K562 (cell line): ENCODE measurements around the gene EPHA2. TPM values are rescaled to one million over a fixed set of nuclear protein-coding genes. Genes with fewer than 3 reads are reported as not detected.

Experiments
- ATAC-seq: fragments of 200-7000 bp; cut with Tn5 transposase; 3 replicates; pipeline ENCODE4 v1.9.1; 2020; ENCODE audit warnings: moderate library complexity
- BruUV-seq: library from RNA; stranded (reverse); fragments of 400-500 nt; replicated peaks from 2 replicates; lab custom pipeline; 2021; lab: Mats Ljungman, UMichigan
- CTCF ChIA-PET: fragments of 300-600 bp; formaldehyde crosslinking; extraction: SDS; loops from one replicate; lab custom pipeline; 2021; ENCODE audit warnings: low intra/inter-chr PET ratio; lab: Yijun Ruan, JAX
- POLR2A ChIA-PET: fragments of 300-600, 350-650 bp; sonication (Branson Sonifier 250); formaldehyde crosslinking; extraction: SDS; loops from one replicate; lab custom pipeline; 2021; ENCODE audit warnings: antibody characterized with exemption, inconsistent platforms; lab: Yijun Ruan, JAX
- DNase-seq, 4 experiments: peaks; one replicate each; pipeline versions ENCODE4 v3.0.0 to v3.0.0-alpha.2; 2011 to 2018; ENCODE audit warnings: low spot score in 3 of 4, mixed read lengths in 3 of 4; ENCODE audit errors: extremely low read depth in 1 of 4
- FAIRE-seq: peaks from 2 replicates; lab custom pipeline; 2011; peaks lifted over from hg19 to GRCh38; lab: Jason Lieb, UNC
- H2AFZ ChIP-seq: 2 replicates; pipeline ENCODE4 v1.6.0; 2011; ENCODE audit warnings: low read depth, low read length, control low read depth, inconsistent platforms
- H3K27ac ChIP-seq: fragments of 200-600 bp; 3 replicates; pipeline ENCODE4 v1.8.0; 2011; ENCODE audit warnings: low read depth, mild to moderate bottlenecking, control low read depth, inconsistent platforms, low read length, moderate library complexity, mixed read lengths; ENCODE audit errors: extremely low read depth
- H3K27me3 ChIP-seq, 2 experiments: fragments of 300-600 bp in 1 of 2; 2 replicates in 1 of 2; 3 replicates in 1 of 2; pipeline versions ENCODE4 v1.6.0 to v1.8.0; 2011; ENCODE audit warnings: inconsistent platforms in 2 of 2, low read length in 2 of 2, mild to moderate bottlenecking in 1 of 2, mixed read lengths in 1 of 2, moderate library complexity in 1 of 2; ENCODE audit not compliant: control insufficient read depth in 2 of 2, insufficient read depth in 2 of 2
- H3K36me3 ChIP-seq: fragments of 300-600 bp; 3 replicates; pipeline ENCODE4 v1.8.0; 2011; ENCODE audit warnings: mild to moderate bottlenecking, low read length, inconsistent platforms; ENCODE audit not compliant: control insufficient read depth, insufficient read depth
- H3K4me1 ChIP-seq, 2 experiments: fragments of 200-600 bp in 1 of 2; replicated peaks in 1 of 2; 2 replicates in 1 of 2; 3 replicates in 1 of 2; pipeline versions ENCODE4 v1.5.1 to v1.8.0; 2011; ENCODE audit warnings: inconsistent platforms in 2 of 2, low read length in 2 of 2, mild to moderate bottlenecking in 1 of 2, mixed read lengths in 1 of 2, moderate library complexity in 1 of 2; ENCODE audit not compliant: control insufficient read depth in 2 of 2, insufficient read depth in 2 of 2
- H3K4me2 ChIP-seq: 2 replicates; pipeline ENCODE4 v1.6.1; 2011; ENCODE audit warnings: low read length, control low read depth, inconsistent platforms, mixed read lengths; ENCODE audit not compliant: insufficient read depth
- H3K4me3 ChIP-seq: fragments of 200-600 bp; sonication (generic), shearing (Covaris generic); 2 replicates; pipeline ENCODE4 v1.5.1; 2016; ENCODE audit warnings: control low read depth, inconsistent platforms
- H3K79me2 ChIP-seq: fragments of 200-600 bp; 3 replicates; pipeline ENCODE4 v1.8.0; 2011; ENCODE audit warnings: low read length, inconsistent platforms; ENCODE audit not compliant: control insufficient read depth, insufficient read depth
- H3K9ac ChIP-seq, 2 experiments: 2 replicates each; pipeline versions ENCODE4 v1.6.0 to v1.6.1; 2011; ENCODE audit warnings: low read depth in 2 of 2, low read length in 2 of 2, control low read depth in 1 of 2, inconsistent platforms in 1 of 2, mild to moderate bottlenecking in 1 of 2, mixed read lengths in 1 of 2; ENCODE audit not compliant: insufficient read depth in 1 of 2
- H3K9me1 ChIP-seq: one replicate; pipeline ENCODE4 v1.6.0; 2011; ENCODE audit warnings: inconsistent platforms, mild to moderate bottlenecking, low read length, moderate library complexity; ENCODE audit not compliant: control insufficient read depth, insufficient read depth
- H3K9me3 ChIP-seq: replicated peaks from 2 replicates; pipeline ENCODE4 v1.5.1; 2011; ENCODE audit warnings: low read depth, low read length, inconsistent platforms; ENCODE audit not compliant: control insufficient read depth, insufficient read depth
- H4K20me1 ChIP-seq: replicated peaks from 2 replicates; pipeline ENCODE4 v1.6.1; 2011; ENCODE audit warnings: low read length, inconsistent platforms, mixed read lengths; ENCODE audit not compliant: control insufficient read depth, insufficient read depth
- BCOR ChIP-seq: fragments of 450-650 bp; IDR thresholded peaks from 2 replicates; pipeline ENCODE4 v1.6.1; 2016
- HDAC2 ChIP-seq: fragments of 450-650 bp; IDR thresholded peaks from 2 replicates; pipeline ENCODE4 v1.6.1; 2016; ENCODE audit warnings: mild to moderate bottlenecking
- KDM1A ChIP-seq, 2 experiments: fragments of 450-650 bp; IDR thresholded peaks; 2 replicates each; pipeline ENCODE4 v1.6.1; 2016; ENCODE audit warnings: mild to moderate bottlenecking in 2 of 2
- PTBP1 ChIP-seq: fragments of 200-400 bp; formaldehyde crosslinking; IDR thresholded peaks from 2 replicates; pipeline ENCODE4 v1.6.1; 2017; ENCODE audit warnings: low read depth, low read length
- RBM15 ChIP-seq: fragments of 200-400 bp; formaldehyde crosslinking; IDR thresholded peaks from 2 replicates; pipeline ENCODE4 v1.6.1; 2018; ENCODE audit warnings: mild to moderate bottlenecking, low read length, moderate library complexity; ENCODE audit not compliant: insufficient read depth
- RBM25 ChIP-seq: fragments of 200-400 bp; formaldehyde crosslinking; IDR thresholded peaks from 2 replicates; pipeline ENCODE4 v1.6.1; 2018; ENCODE audit warnings: low read length, low read depth, moderate library complexity; ENCODE audit not compliant: severe bottlenecking
- RCOR1 ChIP-seq, 2 experiments: IDR thresholded peaks; 2 replicates each; pipeline ENCODE4 v1.6.1; 2012; ENCODE audit warnings: low read depth in 2 of 2, low read length in 2 of 2, borderline replicate concordance in 1 of 2, improper control_type of control experiment in 1 of 2
- SMARCA5 ChIP-seq: fragments of 450-650 bp; IDR thresholded peaks from 2 replicates; pipeline ENCODE4 v1.6.1; 2016
- ZFP36 ChIP-seq: fragments of 150-350 bp; IDR thresholded peaks from 2 replicates; pipeline ENCODE4 v1.6.1; 2018; ENCODE audit warnings: low read length, low read depth; ENCODE audit not compliant: partially characterized antibody
- ZNF143 ChIP-seq: sonication (generic); formaldehyde crosslinking; IDR thresholded peaks from 2 replicates; pipeline ENCODE4 v1.9.0; 2022; ENCODE audit warnings: mild to moderate bottlenecking, missing genetic modification reagents
- ZNF436 ChIP-seq: fragments of 250-450, 450-650 bp; sonication (Bioruptor Pico); formaldehyde crosslinking; IDR thresholded peaks from 2 replicates; pipeline ENCODE4 v1.7.0; 2020; ENCODE audit warnings: mild to moderate bottlenecking
- WGBS: fragments of 100-300 bp; shearing (Covaris generic); methylation state at CpG from one replicate; pipeline ENCODE4 v1.1.6; 2016; ENCODE audit warnings: low coverage, mixed read lengths; ENCODE audit not compliant: insufficient coverage; ENCODE audit errors: missing lambda C conversion rate; 5-methylcytosine and 5-hydroxymethylcytosine counted together
- in situ Hi-C: fragments of 300-500 bp; cut with MboI; formaldehyde crosslinking; loops from 4 replicates; pipeline ENCODE4 v1.15.0; 2018; ENCODE audit warnings: inconsistent platforms, mixed read lengths
- intact Hi-C: fragments of 100-400 bp; cut with micrococcal nuclease; formaldehyde crosslinking; loops from 2 replicates; pipeline ENCODE4 v1.14.2; 2022
- polyA plus RNA-seq, 8 experiments: library from polyadenylated mRNA; depleted of rRNA in 4 of 8; stranded (reverse) in 5 of 8; unstranded in 3 of 8; fragments of >200 nt; fragmentation: Nextera tagmentation in 2 of 8; fragmentation: Illumina TruSeq in 1 of 8; extraction: Ambion mirVana in 2 of 8; extraction: Trizol in 1 of 8; gene quantifications; 2 replicates each; pipeline versions ENCODE4 v1.2.1 to v1.2.3, GENCODE V29; 2011 to 2014; ENCODE audit warnings: inconsistent platforms in 1 of 8, missing spikeins in 1 of 8
- total RNA-seq, 7 experiments: library from RNA; depleted of rRNA in 6 of 7; stranded (reverse); fragments of >200 nt in 6 of 7; fragmentation: Illumina TruSeq in 2 of 7; extraction: Trizol in 2 of 7; gene quantifications; 2 replicates each; pipeline versions ENCODE4 v1.2.1 to v1.2.3, GENCODE V29; 2011 to 2021; ENCODE audit warnings: low replicate concordance in 1 of 7
- TF ChIP-seq, protein P1 (sequence below): fragments of 450-650 bp; IDR thresholded peaks from 2 replicates; pipeline ENCODE4 v1.6.1; 2016; ENCODE audit warnings: missing biosample characterization, missing genetic modification characterization
- TF ChIP-seq, protein P2 (sequence below): IDR thresholded peaks from 3 replicates; pipeline ENCODE4 v1.6.1; 2011; ENCODE audit warnings: borderline replicate concordance, mild to moderate bottlenecking, moderate library complexity; ENCODE audit not compliant: insufficient read length; ENCODE audit errors: extremely low read depth

EPHA2 gene
- total and polyA plus RNA-seq, 9 of the 15 experiments (the other 6 are each of a cell fraction or from before 2014, with no cell fraction given), result 0.04 to 0.40 (median 0.07) TPM; not detected in 4

DNA sequence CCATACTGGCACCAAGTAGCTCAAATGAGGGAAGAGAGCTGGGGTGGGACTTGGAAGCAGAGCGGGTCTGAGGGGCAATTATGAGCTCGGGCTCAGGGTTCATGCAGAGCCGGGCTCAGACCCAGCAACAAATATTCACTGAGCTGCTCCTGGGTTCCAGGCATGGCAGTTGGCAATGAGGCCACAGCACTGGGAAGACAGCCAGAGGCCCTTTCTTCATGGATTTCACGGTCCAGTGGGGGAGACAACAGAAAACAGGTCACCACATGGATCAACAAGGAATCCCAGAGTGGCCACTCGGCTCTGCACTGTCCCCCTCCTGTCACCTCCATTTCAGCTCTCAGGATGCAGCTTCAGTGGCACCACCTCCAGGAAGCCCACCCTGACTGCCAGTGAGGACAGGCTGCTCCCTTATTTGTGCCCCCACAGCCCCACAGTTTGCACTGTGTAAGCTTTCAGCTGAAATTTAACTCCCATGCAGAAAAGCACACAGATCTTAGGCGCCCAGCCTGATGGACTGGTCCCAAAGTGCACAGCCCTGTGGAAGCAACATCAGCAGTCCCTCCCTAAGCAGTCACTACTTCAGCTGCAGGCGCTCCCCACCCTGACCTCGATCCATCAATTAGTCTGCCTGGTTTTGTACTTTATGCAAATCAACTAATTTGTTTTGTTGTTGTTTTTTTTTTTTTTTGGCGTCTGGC is 34.2 kb upstream of the EPHA2 start:
- Histone ChIP-seq H4K20me1 (no peaks in the 10 kb centered on the region), H3K27me3 (no peaks in the 10 kb centered on the region), H3K4me3 (no peak overlapping the region)
- CTCF ChIA-PET, result interaction anchor here (7.5 kb wide), 1 partner anchor 110 kb away, joined by 208 read pairs; no protein-coding TSS in a partner anchor
- in situ Hi-C loops (loop anchor here (5.0 kb wide), 2 partner anchors 108 to 178 kb away; no protein-coding TSS in a partner anchor), intact Hi-C loops (loop anchor here (2.0 kb wide), 1 partner anchor 55 kb away; no protein-coding TSS in a partner anchor)
- no TSS peak for BruUV-seq
- TF ChIP-seq RBM25 (peak; percentile 98), ZNF143 (CRISPR knock-in tag) (no peak), ZNF436 (CRISPR knock-in tag) (peak; percentile 85), RBM15 (no peak), KDM1A (IDR thresholded peaks at IDR 0.05) (peak; percentile 60 to 75), RCOR1 (IDR thresholded peaks at IDR 0.05; ENCODE audit: borderline replicate concordance in 1 of 2, low read depth in 2 of 2, low read length in 2 of 2) (peak in 1 of 2 experiments; percentile 81; a peak in 2 of 4 replicates), ZFP36 (peak; percentile 100), HDAC2 (peak; percentile 71; the same call in 1 of the 2 replicates), SMARCA5 (peak; percentile 93), PTBP1 (peak; percentile 92), BCOR (peak; percentile 91)
- TF ChIP-seq, protein P1, sequence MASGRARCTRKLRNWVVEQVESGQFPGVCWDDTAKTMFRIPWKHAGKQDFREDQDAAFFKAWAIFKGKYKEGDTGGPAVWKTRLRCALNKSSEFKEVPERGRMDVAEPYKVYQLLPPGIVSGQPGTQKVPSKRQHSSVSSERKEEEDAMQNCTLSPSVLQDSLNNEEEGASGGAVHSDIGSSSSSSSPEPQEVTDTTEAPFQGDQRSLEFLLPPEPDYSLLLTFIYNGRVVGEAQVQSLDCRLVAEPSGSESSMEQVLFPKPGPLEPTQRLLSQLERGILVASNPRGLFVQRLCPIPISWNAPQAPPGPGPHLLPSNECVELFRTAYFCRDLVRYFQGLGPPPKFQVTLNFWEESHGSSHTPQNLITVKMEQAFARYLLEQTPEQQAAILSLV (tag), result no peak
- TF ChIP-seq, protein P2, sequence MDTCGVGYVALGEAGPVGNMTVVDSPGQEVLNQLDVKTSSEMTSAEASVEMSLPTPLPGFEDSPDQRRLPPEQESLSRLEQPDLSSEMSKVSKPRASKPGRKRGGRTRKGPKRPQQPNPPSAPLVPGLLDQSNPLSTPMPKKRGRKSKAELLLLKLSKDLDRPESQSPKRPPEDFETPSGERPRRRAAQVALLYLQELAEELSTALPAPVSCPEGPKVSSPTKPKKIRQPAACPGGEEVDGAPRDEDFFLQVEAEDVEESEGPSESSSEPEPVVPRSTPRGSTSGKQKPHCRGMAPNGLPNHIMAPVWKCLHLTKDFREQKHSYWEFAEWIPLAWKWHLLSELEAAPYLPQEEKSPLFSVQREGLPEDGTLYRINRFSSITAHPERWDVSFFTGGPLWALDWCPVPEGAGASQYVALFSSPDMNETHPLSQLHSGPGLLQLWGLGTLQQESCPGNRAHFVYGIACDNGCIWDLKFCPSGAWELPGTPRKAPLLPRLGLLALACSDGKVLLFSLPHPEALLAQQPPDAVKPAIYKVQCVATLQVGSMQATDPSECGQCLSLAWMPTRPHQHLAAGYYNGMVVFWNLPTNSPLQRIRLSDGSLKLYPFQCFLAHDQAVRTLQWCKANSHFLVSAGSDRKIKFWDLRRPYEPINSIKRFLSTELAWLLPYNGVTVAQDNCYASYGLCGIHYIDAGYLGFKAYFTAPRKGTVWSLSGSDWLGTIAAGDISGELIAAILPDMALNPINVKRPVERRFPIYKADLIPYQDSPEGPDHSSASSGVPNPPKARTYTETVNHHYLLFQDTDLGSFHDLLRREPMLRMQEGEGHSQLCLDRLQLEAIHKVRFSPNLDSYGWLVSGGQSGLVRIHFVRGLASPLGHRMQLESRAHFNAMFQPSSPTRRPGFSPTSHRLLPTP, result peak; percentile 63
- TF ChIP-seq, all 486 proteins: peak for 10
- DNase-seq (no peak), ATAC-seq (no peak), FAIRE-seq (no peak)
- H3K9ac ChIP-seq, result peak overlapping the region in 1 of 2 experiments; percentile 44; a peak in 1 of 4 replicates
- no peaks in the 10 kb centered on the region for H3K9me3 ChIP-seq
- 21% methylated on average over 9 of the region's 9 CpGs for WGBS
- no peaks in the 10 kb centered on the region for H3K79me2 ChIP-seq
- no peak overlapping the region for H3K27ac ChIP-seq
- H3K4me1 ChIP-seq, result peaks cover 8 to 13% of the 10 kb centered on the region in 2 experiments; a peak in 4 of 5 replicates
- no peak overlapping the region for H2AFZ ChIP-seq
- no peak overlapping the region for H3K4me2 ChIP-seq
- no peaks in the 10 kb centered on the region for H3K36me3 ChIP-seq
- no peaks in the 10 kb centered on the region for H3K9me1 ChIP-seq
- POLR2A ChIA-PET, result interaction anchor here (0.6 to 1.2 kb wide), 3 partner anchors 81 to 252 kb away, joined by 3 to 4 read pairs (median 3); no protein-coding TSS in a partner anchor
